ENCODE measurements around the gene IL24.

DNA sequence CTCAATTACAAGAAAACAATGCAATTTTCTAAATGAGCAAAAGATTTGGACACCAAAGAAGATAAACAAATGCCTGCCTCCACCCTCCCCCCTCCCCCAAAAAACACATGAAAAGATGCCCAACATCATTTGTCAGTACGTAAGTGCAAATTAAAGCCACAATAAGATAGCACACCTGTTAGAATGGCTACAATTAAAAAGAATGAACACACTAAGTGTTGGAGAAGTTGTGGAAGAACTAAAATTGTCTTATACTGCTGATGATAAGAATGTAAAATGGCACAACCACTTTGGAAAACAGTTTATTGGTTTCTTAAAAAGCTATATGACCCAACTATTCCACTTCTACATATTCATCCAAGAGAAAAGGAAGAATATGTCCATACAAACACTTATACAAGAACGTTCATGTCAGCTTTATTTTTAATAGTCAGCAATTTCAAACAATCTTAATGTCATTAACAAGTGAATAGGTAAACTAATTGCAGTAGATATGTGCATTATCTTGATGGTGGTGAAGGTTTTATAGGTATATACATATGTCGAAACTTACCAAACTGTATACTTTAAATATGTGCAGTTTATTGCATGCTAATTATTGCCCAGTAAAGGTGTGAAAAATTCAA, 21.4 kb upstream of the IL24 start:
- TF ChIP-seq, protein P1, sequence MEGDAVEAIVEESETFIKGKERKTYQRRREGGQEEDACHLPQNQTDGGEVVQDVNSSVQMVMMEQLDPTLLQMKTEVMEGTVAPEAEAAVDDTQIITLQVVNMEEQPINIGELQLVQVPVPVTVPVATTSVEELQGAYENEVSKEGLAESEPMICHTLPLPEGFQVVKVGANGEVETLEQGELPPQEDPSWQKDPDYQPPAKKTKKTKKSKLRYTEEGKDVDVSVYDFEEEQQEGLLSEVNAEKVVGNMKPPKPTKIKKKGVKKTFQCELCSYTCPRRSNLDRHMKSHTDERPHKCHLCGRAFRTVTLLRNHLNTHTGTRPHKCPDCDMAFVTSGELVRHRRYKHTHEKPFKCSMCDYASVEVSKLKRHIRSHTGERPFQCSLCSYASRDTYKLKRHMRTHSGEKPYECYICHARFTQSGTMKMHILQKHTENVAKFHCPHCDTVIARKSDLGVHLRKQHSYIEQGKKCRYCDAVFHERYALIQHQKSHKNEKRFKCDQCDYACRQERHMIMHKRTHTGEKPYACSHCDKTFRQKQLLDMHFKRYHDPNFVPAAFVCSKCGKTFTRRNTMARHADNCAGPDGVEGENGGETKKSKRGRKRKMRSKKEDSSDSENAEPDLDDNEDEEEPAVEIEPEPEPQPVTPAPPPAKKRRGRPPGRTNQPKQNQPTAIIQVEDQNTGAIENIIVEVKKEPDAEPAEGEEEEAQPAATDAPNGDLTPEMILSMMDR (IDR thresholded peaks at IDR 0.05) = no peak
- TF ChIP-seq POLR2A (IDR thresholded peaks at IDR 0.05) = no peak
